ENCODE measurements around the gene RNLS. TPM values are rescaled to one million over a fixed set of nuclear protein-coding genes. Genes with fewer than 3 reads are reported as not detected.
A peak's percentile ranks its signal among the peaks of the same experiment; 100 is the strongest.

The RNLS gene
- total RNA-seq, 1 donor from 2014 or later: 14.6 TPM

DNA sequence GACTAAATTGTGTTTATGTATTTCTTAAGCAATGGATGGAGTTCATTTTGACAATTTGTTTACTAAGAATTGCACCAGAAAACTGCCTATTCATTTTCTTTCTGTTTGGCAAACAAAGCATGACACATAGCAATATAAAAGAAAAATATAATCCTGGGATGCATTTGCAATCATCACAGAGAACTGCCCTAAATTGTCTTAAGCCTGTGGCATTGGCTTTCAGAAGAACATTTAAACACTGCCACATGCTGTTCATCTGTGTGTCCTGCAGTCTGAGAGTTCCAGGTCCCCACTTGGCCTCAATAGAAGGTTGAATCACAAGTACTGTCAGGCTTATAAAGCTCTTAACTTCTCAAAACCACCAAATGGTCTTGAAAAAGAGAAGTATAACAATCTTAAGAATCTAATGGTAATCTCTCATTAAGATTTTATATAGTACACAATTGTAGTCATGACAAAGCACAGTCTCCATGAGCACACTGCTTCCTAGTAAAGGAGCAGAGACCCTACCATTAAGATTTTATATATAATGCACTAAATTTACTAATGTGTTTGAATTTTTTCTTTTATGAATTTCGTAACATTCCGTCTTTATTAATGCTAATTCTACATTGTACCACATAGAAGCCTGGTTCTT is 29.9 kb downstream of the RNLS start:
- DNase-seq (ENCODE audit: low spot score): peak; percentile 59

DNA sequence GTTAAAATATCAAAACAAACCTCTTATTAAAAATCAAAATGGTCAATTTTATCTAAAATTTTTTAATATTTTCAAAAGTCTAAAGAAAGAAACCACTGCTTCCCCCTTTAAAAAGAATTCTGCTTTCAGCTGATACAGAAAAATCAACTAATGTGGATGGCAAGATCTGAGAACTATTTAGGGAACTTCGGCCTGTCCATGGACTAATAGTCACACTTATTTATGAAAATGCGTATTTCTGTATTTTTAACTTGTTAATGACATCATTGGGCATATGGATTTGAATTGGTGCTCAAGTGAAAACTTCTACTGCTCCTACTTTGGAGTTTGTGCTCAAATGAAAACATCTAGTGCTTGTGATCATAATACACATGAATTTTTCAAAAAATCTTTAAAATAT is 31.9 kb downstream of the RNLS start:
- DNase-seq (ENCODE audit: low spot score): no peak

DNA sequence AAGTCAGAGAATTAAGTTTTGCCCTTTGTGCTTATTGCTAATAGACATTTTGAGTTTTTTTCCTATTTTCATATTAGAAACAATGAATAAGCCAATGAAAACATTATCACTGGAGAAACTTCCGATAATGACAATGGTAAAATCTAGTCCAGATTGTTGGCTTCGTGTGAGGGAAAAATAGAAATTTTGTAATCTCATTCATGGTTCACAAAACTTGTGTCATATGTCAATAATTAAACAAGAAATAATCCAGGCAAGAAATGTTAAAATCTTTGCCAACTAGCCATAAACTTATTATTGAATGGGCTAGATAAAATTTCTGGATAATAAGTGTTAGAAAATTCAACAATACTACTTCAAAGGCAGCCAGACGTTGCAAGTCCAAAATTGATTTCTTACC is 36.6 kb downstream of the RNLS start:
- DNase-seq (ENCODE audit: low spot score): no peak

DNA sequence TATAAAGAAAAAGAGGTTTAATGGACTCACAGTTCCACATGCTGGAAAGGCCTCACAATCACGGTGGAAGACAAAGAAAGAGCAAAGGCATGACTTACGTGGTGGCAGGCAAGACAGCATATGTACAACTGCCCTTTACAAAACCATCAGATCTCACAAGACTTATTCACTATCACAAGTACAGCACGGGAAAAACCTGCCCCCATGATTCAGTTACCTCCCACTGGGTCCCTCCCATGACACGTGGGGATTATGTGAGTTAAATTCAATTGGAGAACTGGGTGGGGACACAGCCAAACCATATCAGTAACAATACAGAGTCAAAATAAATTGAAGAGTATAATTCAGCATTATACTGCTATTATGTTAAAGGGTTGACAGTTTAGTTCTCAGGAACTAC is 37.8 kb downstream of the RNLS start:
- DNase-seq (ENCODE audit: low spot score): no peak

DNA sequence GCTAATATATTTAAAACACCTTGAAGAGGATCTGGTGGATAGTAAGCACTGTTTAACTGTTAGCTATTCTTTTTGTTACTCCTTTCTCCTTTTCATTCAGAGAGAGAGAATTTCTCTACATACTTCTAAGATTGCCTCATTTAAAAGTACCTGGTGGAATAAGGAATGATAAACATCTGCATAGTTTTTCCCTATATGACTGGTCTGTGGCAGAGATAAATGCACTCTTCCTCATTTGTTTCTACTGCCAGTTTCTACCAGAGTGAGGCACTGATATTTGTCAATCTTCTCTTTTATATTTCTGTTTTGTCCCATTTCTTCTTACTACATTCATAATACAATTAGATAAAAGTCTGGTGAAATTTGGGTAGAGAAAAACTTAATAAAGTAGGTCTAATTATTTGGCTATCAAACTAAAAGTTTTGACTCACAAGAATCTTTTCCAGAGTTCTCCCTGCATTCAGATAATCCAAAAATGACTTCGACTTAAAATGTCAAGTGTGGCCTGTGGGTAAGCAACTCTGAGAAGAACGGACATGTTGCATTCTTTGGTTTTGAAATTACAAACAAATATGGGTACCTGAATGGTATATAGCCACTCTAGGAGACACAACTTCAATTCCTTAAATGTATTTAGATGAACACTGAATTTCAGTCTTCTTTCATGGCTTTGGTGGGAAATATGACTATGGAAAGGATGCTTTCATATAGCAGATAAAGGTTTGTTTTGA is 38.8 kb downstream of the RNLS start:
- no peak for DNase-seq (ENCODE audit: low spot score)

DNA sequence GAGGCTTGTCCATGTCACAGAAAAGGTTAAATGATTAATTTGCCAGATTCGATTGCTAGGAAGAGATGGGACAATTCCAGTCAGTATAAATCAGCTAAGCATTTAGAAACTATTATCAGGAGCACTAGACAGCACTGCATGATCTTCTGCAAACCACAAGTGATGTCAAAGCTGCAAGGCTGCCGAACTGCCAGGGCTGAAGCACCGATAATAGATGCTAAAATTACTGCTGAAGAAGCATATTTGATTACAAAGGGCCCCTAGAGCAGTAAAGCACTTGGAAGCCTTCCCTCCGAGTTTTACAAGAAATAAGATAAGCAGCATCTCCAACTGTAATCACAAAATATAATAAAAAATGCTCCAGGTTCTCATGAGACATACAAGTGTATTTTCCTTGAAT is 40.6 kb downstream of the RNLS start:
- no peak for DNase-seq (ENCODE audit: low spot score)

DNA sequence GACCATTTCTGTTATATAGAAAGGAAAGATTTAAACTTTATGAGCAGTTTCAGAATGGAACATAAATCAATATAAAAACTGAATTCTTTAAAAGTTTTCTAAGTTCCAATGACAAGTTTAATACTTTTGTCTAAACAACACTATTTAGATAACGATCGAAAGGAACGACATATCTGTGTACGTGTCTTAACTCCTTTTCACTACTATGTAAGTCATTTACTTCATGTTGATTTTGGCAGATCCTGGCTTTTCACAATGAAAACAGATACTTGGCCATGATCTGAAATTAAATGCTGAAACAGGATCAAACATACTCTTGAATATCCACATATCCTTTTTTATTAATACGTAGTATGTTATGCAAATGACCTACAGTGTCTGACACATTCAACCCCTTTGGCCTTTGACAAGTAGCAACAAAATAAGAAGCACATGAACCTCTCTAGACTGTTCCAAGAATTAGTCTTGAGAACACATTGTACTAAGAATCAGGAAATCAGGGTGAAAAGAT is 41.9 kb downstream of the RNLS start:
- no peak for DNase-seq (ENCODE audit: low spot score)

DNA sequence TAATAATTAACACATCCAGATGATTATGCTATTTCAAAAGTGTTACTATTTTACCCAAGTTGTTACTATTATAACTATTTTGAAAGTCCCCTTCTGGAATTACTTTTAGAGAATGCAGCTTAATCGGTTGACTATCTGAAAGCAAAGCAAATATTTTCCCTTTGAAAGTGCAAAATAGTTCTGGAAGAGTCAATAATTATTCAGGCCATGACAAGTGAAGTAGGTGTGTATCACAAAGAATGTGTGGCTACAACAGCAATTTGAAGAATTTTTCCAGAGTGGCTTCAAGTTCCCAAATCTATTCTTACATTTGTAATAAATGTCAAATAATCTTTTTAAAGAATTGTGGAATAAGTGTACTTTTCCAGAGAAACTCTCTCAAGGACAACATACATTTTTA is 42.8 kb downstream of the RNLS start:
- no peak for DNase-seq (ENCODE audit: low spot score)

DNA sequence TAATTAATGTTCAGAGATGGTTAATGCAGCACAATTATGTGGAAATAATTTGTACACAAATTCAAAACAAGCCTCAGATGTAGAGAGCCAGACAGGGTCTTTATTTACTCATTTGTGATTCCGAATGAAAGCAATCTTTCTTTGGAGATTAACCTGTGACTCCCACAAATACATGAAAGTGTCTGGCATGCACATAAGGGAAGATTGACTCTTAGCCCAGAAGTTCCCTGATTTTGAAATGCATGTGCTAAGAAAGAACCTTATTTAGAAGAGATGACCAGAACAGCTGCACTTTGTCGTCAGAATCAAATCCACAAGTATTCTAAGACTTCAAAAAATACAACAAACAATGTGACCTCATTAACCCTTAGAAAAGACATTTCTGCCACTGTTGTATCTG is 45.1 kb downstream of the RNLS start:
- DNase-seq (ENCODE audit: low spot score): no peak

DNA sequence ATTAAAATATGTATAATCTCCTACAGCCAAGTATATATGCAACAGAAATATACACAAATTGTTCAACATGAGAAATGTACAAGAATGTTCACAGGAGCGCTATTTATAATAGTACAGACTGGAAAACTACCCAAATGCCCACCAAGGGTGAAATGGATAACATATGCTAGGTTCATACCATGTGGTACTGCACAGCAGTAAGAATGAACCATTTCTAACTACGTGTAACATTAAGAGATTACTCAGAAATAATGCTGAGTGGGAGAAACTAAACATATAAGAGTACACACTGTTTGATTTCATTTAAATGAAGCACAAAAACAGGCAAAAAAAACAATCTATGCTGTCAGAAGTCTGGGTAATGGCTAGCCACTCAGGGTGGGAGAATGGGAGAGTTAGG is 45.8 kb downstream of the RNLS start:
- DNase-seq (ENCODE audit: low spot score): no peak

DNA sequence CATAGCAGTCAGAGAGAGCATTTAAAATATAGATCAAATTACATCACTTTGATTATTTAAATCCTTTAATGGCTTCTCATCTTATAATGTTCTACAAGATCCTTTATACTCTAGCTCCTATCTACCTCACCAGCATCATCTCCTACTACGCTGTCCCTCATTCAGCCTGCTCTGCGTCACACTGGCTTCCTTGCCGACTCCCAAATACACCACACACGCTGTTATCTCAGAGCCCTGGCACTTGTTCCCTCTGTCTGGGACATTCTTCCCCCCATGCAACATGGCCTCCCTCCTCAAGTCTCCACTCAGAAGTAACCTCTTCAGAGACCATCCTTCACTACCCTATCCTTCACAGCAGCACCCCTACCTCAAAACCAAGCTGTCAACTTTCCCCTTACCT is 46.7 kb downstream of the RNLS start:
- DNase-seq (ENCODE audit: low spot score): no peak

DNA sequence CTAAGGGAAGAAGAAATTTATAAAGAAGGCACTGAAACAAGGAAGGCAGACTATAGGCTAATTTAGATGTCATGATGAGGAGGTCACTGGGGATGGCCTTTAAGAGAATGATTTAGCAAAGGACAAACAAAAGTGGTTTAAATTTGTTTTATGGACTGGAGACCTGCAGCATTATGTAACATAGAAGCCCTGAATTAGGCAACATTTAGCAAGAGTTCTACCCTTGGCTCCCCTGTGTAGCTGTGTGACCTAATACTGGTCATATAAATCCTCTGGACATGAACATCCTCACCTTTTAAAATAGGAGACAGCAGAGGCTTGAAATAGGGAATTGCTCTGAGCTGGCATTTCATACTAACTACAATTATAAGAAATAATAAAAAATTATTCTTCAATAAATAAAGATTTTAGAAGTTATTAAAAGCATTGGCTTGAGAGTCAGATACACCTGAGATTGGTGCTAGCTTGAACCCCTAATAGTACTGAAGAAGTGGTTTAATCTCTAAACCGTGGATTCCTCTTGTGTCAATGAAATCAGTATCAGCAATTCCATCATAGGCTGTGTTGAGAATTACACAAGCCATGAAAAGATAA is 48.9 kb downstream of the RNLS start:
- DNase-seq (ENCODE audit: low spot score): no peak

DNA sequence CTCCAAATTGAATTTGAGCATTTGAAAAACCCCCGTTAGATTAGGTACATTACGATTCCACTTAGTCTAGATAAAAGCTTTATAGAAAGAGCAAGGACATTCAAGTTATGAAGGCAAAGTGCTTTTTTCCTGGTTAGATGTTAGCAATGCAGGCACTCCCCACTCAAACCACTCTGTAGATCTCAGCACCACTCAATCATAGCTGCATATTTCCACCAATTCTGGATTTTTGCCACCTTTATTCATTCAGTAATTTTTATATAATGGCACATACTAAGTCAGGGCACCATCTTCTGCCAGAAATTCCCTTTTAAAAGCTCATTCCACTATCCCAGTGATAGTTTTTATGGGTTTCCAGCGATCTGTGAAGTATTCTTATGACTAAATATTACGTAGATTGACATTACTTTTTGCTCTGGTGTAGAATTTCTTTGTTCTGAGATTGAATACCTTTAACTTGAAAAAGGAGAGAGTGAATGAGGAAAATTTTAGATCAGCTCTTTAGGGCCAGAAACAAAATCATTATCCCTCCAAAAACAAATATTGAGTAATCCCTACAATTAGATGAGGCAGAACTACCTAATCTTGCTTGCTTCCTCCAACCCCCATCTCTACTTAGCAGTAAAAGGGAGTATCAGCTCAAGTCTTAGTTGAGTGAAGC is 51.6 kb downstream of the RNLS start:
- DNase-seq (ENCODE audit: low spot score): no peak

DNA sequence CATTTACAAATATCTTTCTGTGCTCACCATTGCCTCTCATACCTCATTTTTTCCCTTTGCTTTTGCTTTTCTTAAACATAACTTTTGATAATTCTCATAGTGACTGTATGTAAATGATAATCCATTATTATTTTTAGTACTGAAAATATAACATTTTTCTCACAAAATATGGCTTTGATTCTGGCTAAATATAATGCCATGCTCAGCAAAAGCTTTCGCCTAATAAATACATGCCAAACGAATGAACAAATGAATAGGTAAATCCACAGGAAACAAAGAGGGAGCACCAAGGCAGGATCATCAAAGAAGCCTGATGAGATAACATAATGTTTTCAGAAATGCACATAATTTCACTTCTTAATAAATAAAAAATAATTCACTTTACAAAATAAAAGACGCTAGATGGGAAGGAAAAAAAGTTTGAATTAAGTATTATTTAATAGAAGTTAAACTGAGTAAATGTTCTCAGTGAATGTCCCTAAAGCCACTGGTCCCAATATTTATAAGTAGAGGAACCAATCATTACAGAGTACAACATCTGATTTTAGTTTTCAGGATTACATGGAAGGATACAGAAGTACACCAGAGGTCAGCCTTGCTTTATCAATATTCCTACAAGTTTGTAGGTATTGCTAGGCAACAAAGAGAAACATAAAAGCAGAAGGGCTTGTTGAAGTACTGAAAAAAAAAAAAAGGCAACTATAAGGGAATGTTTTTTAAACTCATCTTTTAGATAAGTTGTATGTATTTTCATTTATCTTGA is 52.3 kb downstream of the RNLS start:
- DNase-seq (ENCODE audit: low spot score): no peak

DNA sequence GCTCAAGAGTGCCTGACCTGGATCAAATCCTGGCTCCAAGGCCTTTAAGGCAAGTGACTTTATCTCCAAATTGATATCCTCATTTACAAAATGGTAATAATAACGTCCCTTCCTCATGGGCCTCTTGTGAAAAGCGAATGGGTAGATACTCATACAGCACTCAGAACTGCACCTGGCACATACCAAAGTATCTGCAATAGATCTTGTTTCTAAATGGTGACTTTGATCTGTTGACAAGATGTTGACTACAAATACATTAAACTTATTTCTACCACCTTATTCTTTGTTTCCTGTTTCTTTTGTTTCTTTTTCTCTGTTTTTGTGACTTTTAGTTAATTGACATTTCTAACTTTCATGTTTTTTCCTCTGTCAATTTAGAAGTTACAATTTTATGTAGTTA is 53.0 kb downstream of the RNLS start:
- DNase-seq (ENCODE audit: low spot score): no peak

DNA sequence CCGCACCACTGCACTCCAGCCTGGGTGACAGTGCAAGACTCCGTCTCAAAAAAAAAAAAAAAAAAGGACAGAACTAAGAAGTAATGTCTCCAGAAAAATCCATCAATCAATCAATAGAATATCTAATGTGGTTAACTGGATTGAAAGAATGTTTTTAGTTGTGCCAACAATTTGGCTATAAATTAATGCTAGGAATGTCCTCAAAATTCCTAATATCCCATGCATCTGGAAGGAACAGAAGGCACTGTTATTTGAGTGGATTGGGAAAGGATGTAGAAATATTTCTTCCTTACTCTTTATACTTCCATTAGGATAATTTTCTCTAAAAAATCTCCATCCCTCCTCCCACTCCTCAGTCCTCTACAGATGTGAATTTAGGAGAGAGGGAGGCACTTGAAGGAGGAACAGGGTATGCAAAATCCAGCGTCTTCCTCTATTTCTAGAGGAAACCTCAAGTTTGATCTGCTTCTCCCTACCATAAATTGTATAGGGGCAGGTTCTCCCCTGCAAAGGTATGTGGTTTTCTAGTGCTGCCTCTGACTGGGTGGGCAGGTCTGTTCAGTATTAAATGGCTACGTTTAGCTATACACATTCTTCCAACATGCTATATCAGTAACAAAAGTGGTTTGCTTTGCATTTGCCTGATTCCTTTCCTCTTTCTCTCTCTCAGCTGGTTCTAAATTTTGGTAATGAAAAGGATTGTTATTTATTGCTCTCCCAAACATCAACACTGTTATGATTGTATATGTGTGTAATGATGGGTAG is 54.1 kb downstream of the RNLS start:
- no peak for DNase-seq (ENCODE audit: low spot score)

DNA sequence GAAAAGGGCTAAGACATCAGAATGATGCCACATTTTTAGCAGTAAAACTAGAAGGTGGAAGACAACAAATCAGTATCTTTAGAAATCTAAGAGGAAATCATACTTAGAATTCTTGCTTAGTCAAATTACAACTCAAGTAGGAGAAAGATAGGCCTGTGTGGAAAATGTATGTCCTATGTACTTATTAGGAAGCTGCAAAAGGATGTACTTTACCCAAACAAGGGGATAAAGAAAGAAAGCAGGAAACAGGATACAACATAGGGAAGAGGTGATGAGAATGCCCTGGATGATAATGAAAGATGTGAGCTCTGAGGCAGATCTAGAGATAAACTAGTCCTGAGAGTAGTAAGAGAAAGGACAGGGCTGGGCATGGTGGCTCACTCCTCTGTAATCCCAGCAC is 54.9 kb downstream of the RNLS start:
- no peak for DNase-seq (ENCODE audit: low spot score)

DNA sequence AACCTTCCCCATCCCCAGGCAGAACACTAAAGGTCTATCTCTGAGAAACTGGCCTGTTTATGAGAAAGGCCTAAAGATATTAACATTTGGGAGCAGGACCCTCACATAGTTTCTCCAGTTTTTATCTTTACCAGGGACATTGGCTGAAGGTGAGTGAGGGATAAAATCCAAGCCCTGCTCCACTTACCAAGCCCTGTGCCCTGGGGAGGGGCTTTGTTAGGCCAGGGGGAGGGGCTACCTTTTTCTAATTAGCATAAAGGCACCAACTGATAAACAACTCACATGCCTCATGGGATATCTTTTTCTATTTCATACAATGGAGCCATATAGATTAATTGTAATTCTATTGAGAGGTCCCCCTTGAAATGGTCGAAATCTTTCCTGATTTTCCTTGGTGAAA is 55.9 kb downstream of the RNLS start:
- no peak for DNase-seq (ENCODE audit: low spot score)

DNA sequence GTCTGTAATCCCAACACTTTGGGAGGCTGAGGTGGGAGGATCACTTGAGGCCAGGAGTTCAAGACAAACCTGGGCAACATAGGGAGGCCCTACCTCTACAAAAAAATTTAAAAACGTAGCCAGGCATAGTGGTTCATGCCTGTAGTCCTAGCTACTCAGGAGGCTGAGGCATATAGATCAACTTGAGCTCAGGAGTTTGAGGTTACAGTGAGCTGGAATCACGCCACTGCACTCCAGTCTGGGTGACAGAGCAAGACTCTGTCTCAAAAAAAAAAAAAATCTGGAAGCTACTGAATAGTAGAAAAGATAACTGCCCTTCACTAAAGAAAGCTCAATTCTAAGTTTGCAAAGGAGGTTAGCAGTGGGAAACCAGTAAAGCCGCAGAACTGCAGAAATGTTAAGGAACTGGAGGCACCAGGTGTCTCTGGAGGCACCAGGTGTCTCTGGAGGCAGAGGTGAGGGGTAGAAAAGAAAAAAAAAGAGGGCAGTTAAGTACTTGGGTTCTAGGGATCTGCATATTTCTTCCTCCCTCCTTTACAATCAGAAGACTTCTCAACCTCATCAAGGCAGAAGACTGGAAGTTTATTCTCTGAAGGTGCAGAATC is 56.5 kb downstream of the RNLS start:
- DNase-seq (ENCODE audit: low spot score): no peak

DNA sequence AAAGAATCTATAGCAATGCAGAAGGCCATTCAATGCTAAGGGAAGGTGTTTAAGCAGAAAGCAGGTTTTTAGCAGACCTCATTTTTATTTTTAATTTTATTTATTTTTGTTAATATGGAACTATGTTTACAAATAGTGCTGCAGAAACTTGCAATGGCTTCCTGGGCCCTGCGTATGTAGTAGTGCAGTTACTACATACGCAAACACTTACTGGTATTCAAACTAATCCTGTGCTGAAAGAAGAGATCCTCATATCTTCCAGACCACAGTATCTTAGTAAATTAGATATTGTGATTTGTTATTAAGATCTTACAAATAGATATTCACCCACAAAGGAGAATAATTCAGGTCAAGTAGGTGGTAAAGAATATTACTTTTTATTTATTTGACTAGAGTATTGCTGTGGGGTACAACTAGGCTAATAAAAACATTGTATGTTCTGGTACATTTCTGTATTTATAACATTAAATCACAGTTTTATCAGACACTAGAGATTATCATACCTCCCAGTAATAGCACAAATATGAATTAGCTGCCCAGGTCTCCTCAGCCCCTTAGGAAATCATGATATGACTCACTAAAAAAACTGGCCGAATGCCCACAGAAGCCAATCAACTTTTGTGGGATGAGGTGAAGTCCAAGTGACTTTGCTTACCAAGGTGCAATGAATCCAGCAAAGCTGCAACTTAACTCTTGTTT is 57.6 kb downstream of the RNLS start:
- DNase-seq (ENCODE audit: low spot score): peak; percentile 60

Data from mucosa of gallbladder (tissue), 1 donor.